ENCODE measurements around the gene CSAD. TPM values are rescaled to one million over a fixed set of nuclear protein-coding genes. Genes with fewer than 3 reads are reported as not detected.

The CSAD gene
- total and polyA plus RNA-seq, 2 donors (not counting 1 experiment from before 2014, with no cell fraction given), result 57.0 to 64.6 TPM

DNA sequence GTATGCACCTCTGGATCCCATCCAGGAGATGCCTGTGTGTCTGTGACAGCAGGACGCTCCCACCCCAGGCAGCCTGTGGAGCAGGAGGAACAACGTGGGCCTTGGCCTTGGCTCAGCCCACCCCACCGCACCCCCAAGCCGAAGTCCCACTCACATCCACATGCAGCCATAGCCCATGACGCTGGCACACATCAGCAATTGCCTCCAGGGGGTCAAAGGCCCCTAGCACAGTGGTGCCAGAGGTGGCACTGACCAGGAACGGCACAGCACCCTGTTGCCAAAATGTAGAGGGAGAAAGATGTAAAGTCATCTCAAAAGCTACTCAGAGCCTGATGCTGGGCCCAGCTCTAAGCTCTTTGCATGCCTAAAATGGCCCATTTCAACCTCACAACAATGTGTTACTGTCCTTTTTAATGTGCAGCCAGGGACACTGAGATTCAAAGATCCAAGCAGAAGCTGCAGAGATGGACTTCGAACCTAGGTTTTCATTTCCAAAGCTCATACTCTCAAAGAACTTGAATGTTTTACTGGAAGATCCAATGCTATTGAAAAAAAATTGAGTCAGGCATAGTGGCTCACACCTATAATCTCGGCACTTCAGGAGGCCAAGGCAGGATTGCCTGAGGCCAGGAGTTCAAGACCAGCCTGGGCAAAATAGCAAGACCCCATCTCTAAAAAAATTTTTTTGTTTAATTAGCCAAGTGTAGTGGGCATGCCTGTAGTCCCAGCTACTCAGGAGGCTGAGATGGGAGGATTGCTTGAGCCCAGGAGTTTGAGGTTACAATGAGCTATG lies 19.4 kb downstream of the CSAD start:
- no peak for DNase-seq
- POLR2A ChIA-PET, result interaction anchor here (0.6 kb wide), 1 partner anchor 19 kb away, joined by 4 read pairs; the partner anchor contains the start of genes CSAD and ZNF740
- Histone ChIP-seq H3K27me3 (replicated peaks in 1 of 4; ENCODE audit: control extremely low read depth in 1 of 4, control insufficient read depth in 3 of 4, insufficient read depth in 4 of 4, low read length in 3 of 4) (no peaks in the 10 kb centered on the region), H3K4me3 (ENCODE audit: control extremely low read depth in 1 of 5, extremely low read depth in 1 of 5, insufficient read depth in 1 of 5, low read depth in 2 of 5, low read length in 4 of 5) (no peak overlapping the region), H2AFZ (ENCODE audit: insufficient read depth, low read depth, low read length, poor library complexity, severe bottlenecking) (no peak overlapping the region), H3K27ac (ENCODE audit: low read length in 2 of 2) (no peak overlapping the region), H3K9ac (ENCODE audit: low read length) (no peak overlapping the region), H3K79me2 (ENCODE audit: control insufficient read depth, insufficient read depth, low read length) (no peaks in the 10 kb centered on the region), H3K4me1 (ENCODE audit: control insufficient read depth in 2 of 2, insufficient read depth in 2 of 2, low read length in 2 of 2) (peaks cover 4 to 8% of the 10 kb centered on the region in 2 donors), H3K9me3 (ENCODE audit: control extremely low read depth in 1 of 3, control insufficient read depth in 2 of 3, insufficient read depth in 1 of 3, low read length in 2 of 3) (no peaks in the 10 kb centered on the region), H4K20me1 (ENCODE audit: control insufficient read depth, insufficient read depth, low read length, poor library complexity, severe bottlenecking) (no peaks in the 10 kb centered on the region), H3K4me2 (replicated peaks; ENCODE audit: low read depth, low read length, poor library complexity, severe bottlenecking) (no peak overlapping the region), H3K36me3 (replicated peaks in 1 of 2; ENCODE audit: control extremely low read depth in 1 of 2, control insufficient read depth in 1 of 2, extremely low read depth in 1 of 2, insufficient read depth in 2 of 2, low read length in 1 of 2) (no peaks in the 10 kb centered on the region)
- Mint-ChIP-seq H3K9me3 (ENCODE audit: insufficient read depth) (no peaks in the 10 kb centered on the region), H3K27me3 (no peaks in the 10 kb centered on the region), H3K4me3 (no peak overlapping the region), H3K27ac (no peak overlapping the region), H3K4me1 (peaks cover 4% of the 10 kb centered on the region)
- 100% methylated on average over 4 of the region's 8 CpGs for WGBS (ENCODE audit: insufficient coverage)
- CTCF ChIA-PET, result interaction anchor here (1.0 to 8.4 kb wide), 17 partner anchors 13 to 513 kb away, joined by 4 to 141 read pairs (median 18); partner anchors contain the start of genes AAAS, CSAD, ESPL1 and ITGB7
- intact Hi-C loops (cut with micrococcal nuclease), result no loop called here
- TF ChIP-seq EZH2 (IDR thresholded peaks at IDR 0.05; ENCODE audit: borderline replicate concordance, insufficient read depth, low read depth, low read length, poor library complexity, severe bottlenecking) (no peak), CTCF (IDR thresholded peaks at IDR 0.05) (no peak)
- ATAC-seq (ENCODE audit: low read depth), result no peak

GRCh38 chr12:53160673-53161072 lies 20.1 kb downstream of the CSAD start:
- Histone ChIP-seq H3K9me3 (ENCODE audit: control extremely low read depth in 1 of 3, control insufficient read depth in 2 of 3, insufficient read depth in 1 of 3, low read length in 2 of 3) (no peaks in the 10 kb centered on the region), H3K4me1 (ENCODE audit: control insufficient read depth in 2 of 2, insufficient read depth in 2 of 2, low read length in 2 of 2) (peaks cover 4 to 8% of the 10 kb centered on the region in 2 donors), H3K27me3 (replicated peaks in 1 of 4; ENCODE audit: control extremely low read depth in 1 of 4, control insufficient read depth in 3 of 4, insufficient read depth in 4 of 4, low read length in 3 of 4) (no peaks in the 10 kb centered on the region), H3K4me2 (replicated peaks; ENCODE audit: low read depth, low read length, poor library complexity, severe bottlenecking) (no peak overlapping the region), H3K27ac (ENCODE audit: low read length in 2 of 2) (no peak overlapping the region), H3K36me3 (replicated peaks in 1 of 2; ENCODE audit: control extremely low read depth in 1 of 2, control insufficient read depth in 1 of 2, extremely low read depth in 1 of 2, insufficient read depth in 2 of 2, low read length in 1 of 2) (no peaks in the 10 kb centered on the region), H2AFZ (ENCODE audit: insufficient read depth, low read depth, low read length, poor library complexity, severe bottlenecking) (no peak overlapping the region), H4K20me1 (ENCODE audit: control insufficient read depth, insufficient read depth, low read length, poor library complexity, severe bottlenecking) (no peaks in the 10 kb centered on the region), H3K79me2 (ENCODE audit: control insufficient read depth, insufficient read depth, low read length) (no peaks in the 10 kb centered on the region), H3K9ac (ENCODE audit: low read length) (no peak overlapping the region), H3K4me3 (ENCODE audit: control extremely low read depth in 1 of 5, extremely low read depth in 1 of 5, insufficient read depth in 1 of 5, low read depth in 2 of 5, low read length in 4 of 5) (no peak overlapping the region)
- no peaks in the 10 kb centered on the region for H3K9me3 Mint-ChIP-seq (ENCODE audit: insufficient read depth)
- intact Hi-C loops (cut with micrococcal nuclease), result no loop called here
- CTCF ChIA-PET, result interaction anchor here (0.9 to 8.4 kb wide), 22 partner anchors 13 to 513 kb away, joined by 3 to 141 read pairs (median 16); partner anchors contain the start of genes AAAS, CSAD, ESPL1 and ITGB7
- no peak for DNase-seq
- no peak overlapping the region for H3K27ac Mint-ChIP-seq
- ATAC-seq (ENCODE audit: low read depth), result no peak
- TF ChIP-seq EZH2 (IDR thresholded peaks at IDR 0.05; ENCODE audit: borderline replicate concordance, insufficient read depth, low read depth, low read length, poor library complexity, severe bottlenecking) (no peak), CTCF (IDR thresholded peaks at IDR 0.05) (no peak)
- 100% methylated on average over 2 of the region's 2 CpGs for WGBS (ENCODE audit: insufficient coverage)
- H3K4me1 Mint-ChIP-seq, result peaks cover 4% of the 10 kb centered on the region
- H3K27me3 Mint-ChIP-seq, result no peaks in the 10 kb centered on the region
- H3K4me3 Mint-ChIP-seq, result no peak overlapping the region
- POLR2A ChIA-PET, result interaction anchor here (0.6 kb wide), 1 partner anchor 26 kb away, joined by 3 read pairs; no protein-coding TSS in a partner anchor
